Urothelium cell line (cell line): Measurements from ENCODE around the gene EGLN3.
"Not testable (repeated sequence)": the region's sequence is repeated elsewhere in the genome, so short reads cannot be mapped to it uniquely, and the experiment has no call there.

Experiments used
- DNase-seq: peaks from one replicate; pipeline ENCODE4 v3.0.0; 2011; ENCODE audit warnings: low spot score, mixed read lengths
- FAIRE-seq: peaks from 2 replicates; lab custom pipeline; 2011; peaks lifted over from hg19 to GRCh38; lab: Jason Lieb, UNC

Gene EGLN3

DNA sequence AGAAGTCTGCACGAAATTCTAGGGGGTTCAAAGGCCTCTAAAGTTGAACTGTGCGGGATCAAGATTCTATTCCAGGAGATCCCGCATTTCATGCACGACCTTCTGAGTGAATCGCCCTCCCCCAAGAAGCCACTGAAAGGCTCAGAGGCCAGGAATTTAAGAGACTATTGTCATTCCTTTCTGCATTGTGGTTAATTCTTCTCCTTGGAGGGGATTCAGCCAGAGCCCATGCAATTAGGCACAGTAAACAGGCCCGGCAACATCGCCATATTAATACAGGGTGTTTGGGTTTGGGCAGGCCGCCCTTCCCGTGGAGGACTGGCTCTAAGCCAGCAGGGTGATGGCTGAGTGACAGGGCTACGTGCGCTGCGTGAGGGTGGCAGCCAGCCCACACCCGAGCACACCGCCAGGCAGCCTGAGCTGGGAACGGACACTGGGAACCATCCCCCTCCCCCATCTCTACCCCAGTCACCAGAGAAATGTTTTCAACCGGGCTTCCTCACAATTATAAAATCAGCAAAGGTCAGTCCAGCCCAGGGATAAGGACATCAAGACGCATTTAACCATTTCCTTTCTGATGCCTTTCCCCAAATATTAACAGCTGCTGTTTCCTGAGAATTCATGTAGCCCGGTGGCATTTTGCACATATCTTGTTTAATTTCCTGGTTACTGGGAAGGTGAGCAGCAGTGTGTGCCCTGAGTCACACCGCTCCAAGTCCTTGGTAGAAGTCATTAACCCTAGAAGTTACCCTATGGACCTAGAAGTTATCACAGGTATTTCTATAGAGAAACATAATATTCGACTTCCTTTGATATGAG is 12.5 kb downstream of the EGLN3 start:
- DNase-seq (peak; percentile 85), FAIRE-seq (peak; percentile 97)

DNA sequence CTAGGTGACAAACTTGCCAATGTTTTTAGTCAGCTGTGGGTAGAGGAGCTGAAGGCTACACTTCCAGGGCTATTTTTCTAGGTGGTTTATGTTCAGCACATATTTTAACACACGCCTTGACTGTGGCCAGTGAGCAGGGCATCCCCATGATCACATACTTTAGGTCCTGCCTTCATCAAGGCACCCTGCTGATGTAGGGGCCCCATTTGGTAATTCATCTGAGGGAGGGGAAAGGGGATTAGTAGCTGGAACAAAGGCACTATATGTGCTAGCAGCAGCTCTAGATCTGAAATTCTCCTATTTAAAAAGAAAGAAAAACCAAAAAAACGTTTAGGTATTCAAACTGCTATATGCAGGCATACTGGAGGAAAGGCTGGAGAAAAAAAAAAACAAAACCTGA is 14.5 kb downstream of the EGLN3 start:
- DNase-seq (no peak), FAIRE-seq (no peak)

GRCh38 chr14:33934938-33935337 is 15.9 kb downstream of the EGLN3 start:
- DNase-seq = no peak
- no peak for FAIRE-seq

DNA sequence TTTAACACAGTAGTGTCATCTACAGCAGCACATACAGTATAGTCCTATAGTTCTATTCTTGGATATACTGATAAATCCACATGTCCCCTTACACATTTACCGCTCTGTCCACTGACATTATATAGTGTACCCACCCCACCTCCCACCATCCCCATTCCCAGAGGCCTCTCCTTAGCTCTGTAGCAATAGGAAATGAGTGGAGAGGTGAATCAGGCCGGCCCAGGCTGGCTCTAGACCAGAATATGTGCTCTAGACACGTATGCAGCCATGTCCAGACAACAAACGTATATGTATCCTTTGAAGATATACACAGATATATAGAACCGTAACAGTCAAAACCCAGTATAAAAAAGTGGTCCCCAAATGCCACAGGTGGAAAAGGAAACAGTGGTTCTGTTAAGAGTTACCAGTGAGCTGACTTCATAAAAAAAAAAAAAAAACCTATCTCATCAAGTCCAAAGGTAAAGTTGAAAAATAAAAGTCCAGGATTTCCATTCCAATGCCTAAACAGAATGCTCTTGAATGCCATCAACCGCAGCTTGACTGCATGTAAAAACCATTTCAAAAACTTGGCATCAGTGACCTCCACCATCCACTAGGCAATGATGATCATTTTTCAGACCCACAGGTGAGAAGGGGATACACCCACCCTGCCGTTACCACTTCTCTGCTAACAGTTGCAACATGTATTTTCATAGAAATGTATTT is 16.7 kb downstream of the EGLN3 start:
- no peak for FAIRE-seq

DNA sequence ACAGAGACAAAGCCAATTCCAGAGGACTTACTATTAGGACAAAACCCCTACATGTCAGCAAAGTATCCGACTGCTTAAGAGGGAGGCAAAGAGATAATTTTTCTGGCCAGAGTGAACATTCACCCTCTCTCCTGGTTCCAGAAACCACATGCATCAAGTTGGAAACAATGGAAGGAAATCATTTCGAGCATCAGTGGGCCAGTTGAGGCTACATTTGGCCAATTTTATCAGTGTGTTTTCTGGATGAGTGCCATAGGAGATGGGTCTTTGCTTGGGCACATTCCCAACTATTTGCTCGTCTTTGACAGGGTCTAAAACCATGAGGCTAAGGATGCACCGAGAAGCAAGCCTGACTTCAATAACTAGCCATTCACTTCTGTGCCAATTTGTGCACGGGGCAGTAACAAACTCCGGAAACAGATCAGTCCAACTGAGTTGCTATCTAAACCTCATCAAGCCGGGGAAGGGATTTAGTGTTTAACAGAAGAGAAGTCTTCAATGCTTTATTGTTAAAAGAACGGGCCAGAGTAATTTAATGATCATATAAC is 17.4 kb downstream of the EGLN3 start:
- FAIRE-seq (no peak), DNase-seq (no peak)

More for the DNA sequence above, 16.7 kb downstream of the EGLN3 start:
- DNase-seq = no peak

DNA sequence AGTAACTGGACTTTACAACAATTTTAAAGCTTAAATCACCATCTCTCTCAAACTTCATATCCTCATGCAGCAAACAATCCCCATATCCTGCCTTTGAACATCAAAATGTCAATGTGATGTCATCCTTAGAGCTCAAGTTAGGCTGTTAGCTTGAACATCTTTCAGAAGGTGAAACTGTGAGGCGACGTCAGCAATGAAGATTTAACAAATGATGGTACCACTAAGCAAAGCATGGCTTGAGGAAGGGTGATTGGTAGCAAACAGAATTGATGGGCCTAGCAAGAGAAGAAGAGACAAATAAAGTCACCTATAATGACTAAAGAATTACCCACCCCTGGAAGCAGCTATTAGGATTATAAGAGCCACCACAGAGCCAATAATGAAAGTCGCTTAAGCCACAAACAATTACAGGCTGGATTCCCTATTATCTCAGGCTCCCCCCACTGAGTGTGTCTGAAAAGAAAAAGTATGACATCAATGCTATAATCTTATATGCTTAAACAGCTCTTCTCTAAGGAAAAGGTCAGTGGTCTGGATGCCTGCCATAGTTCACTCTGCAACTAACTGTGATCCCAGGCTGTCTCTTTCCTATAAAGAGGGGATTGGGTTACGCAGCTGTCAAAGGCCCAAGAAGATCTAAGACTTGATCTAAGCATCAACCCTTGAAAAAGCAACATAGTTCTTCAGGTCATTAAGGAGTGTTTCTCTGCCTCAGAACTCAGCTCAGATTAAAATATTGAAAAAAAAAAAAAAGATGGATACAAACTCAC is 18.1 kb downstream of the EGLN3 start:
- DNase-seq = no peak
- FAIRE-seq = no peak

DNA sequence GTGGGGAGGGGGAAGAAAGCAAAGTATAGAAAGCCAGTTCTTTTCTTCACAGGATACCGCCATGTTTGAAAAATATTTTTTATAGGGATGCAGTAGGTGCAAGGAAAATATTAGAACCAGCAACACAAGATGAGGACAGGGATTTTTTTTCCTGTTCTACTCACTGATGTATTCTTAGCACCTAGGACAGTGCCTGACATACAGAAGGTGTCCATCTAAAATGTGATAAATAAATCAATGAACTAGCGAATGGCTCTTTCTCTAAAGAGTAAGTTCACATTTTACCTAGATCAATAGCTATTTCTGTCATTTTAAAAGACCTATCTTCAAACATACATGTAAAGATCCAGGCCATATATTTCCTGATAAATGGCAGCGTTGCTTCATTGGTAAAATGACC is 18.8 kb downstream of the EGLN3 start:
- no peak for FAIRE-seq
- DNase-seq = no peak

GRCh38 chr14:33931461-33931860 is 19.4 kb downstream of the EGLN3 start:
- FAIRE-seq (no peak), DNase-seq (no peak)

- FAIRE-seq (no peak), DNase-seq (no peak)
These were observed 20.4 kb downstream of the EGLN3 start for GRCh38 chr14:33930439-33930838.

GRCh38 chr14:33929799-33930408 is 21.0 kb downstream of the EGLN3 start:
- FAIRE-seq (no peak), DNase-seq (no peak)

- no peak for DNase-seq
- FAIRE-seq = no peak
These were observed 22.0 kb downstream of the EGLN3 start for GRCh38 chr14:33928895-33929294.

DNA sequence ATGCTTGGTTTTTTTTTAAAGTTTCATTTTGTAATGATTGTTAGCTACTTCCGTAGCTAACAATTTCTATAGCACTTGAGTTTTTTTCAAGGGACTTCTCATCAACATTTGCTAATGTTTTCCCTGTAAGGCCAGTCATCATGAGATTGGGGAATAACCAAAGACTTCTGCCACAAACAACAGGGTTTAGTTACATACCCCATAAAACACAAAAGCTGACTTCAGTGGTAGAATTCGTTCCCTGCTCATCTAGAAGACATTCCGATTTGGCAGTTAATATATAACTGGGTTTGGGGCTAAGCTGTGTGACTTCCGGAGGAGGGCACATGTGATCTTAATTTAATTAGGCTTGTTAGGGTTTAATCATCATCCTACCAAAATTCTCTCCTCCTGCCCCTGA is 22.9 kb downstream of the EGLN3 start:
- FAIRE-seq (no peak), DNase-seq (no peak)

- not testable (repeated sequence) for DNase-seq, FAIRE-seq
These were observed 23.9 kb downstream of the EGLN3 start for GRCh38 chr14:33926967-33927366.

GRCh38 chr14:33925946-33926345 is 24.9 kb downstream of the EGLN3 start:
- FAIRE-seq (no peak), DNase-seq (no peak)

- FAIRE-seq (no peak), DNase-seq (no peak)
These were observed 25.6 kb downstream of the EGLN3 start for GRCh38 chr14:33925235-33925634.

- DNase-seq (no peak), FAIRE-seq (no peak)
These were observed 26.2 kb downstream of the EGLN3 start for GRCh38 chr14:33924566-33925100.

- no peak for FAIRE-seq
- DNase-seq = no peak
These were observed 28.7 kb downstream of the EGLN3 start for GRCh38 chr14:33922125-33922524.

GRCh38 chr14:33918256-33918655 is 32.6 kb downstream of the EGLN3 start:
- no peak for FAIRE-seq
- DNase-seq = no peak

- no peak for FAIRE-seq
- DNase-seq = no peak
These were observed 33.2 kb downstream of the EGLN3 start for GRCh38 chr14:33917661-33918060.
